HL-60 (cell line): ENCODE results near the gene KRT35.

Experiments used
- DNase-seq, 2 experiments: peaks; one replicate each; pipeline ENCODE4 v3.0.0-alpha.2; 2010 to 2020; ENCODE audit warnings: low read depth in 1 of 2, low spot score in 1 of 2
- H3K27ac ChIP-seq: fragments of 250-450 bp; sonication (Bioruptor Pico); replicated peaks from 2 replicates; pipeline ENCODE4 v1.5.1; 2020; ENCODE audit warnings: mild to moderate bottlenecking, moderate library complexity
- H3K27me3 ChIP-seq: fragments of 250-450 bp; sonication (Bioruptor Pico); 2 replicates; pipeline ENCODE4 v1.5.1; 2021; ENCODE audit warnings: mild to moderate bottlenecking, moderate library complexity; ENCODE audit not compliant: insufficient read depth, poor library complexity, severe bottlenecking
- H3K4me3 ChIP-seq: replicated peaks from 2 replicates; pipeline ENCODE4 v1.5.1; 2011; ENCODE audit warnings: mild to moderate bottlenecking, control low read depth, low read length; ENCODE audit not compliant: insufficient read depth
- CTCF ChIP-seq: IDR thresholded peaks from one replicate; pipeline ENCODE4 v1.5.1; 2011; ENCODE audit warnings: low read length, control low read depth, inconsistent platforms; ENCODE audit not compliant: insufficient read depth
- GABPA ChIP-seq: IDR thresholded peaks from 2 replicates; pipeline ENCODE4 v1.6.1; 2012; ENCODE audit warnings: low read depth
- POLR2AphosphoS5 ChIP-seq: IDR thresholded peaks from 2 replicates; pipeline ENCODE4 v1.6.1; 2012; ENCODE audit warnings: low read depth
- REST ChIP-seq: IDR thresholded peaks from 2 replicates; pipeline ENCODE4 v1.6.1; 2012; ENCODE audit warnings: low read depth; ENCODE audit not compliant: insufficient replicate concordance
- SPI1 ChIP-seq: IDR thresholded peaks from 2 replicates; pipeline ENCODE4 v1.6.1; 2012; ENCODE audit warnings: low read depth, mild to moderate bottlenecking, borderline replicate concordance

KRT35 gene

GRCh38 chr17:41483531-41483930 lies 2.6 kb upstream of the KRT35 start:
- DNase-seq = no peak
- no peak overlapping the region for H3K27ac ChIP-seq
- H3K4me3 ChIP-seq = no peak overlapping the region
- no peaks in the 10 kb centered on the region for H3K27me3 ChIP-seq
- no peak for TF ChIP-seq CTCF
- TF ChIP-seq REST = no peak
- no peak for TF ChIP-seq SPI1
- no peak for TF ChIP-seq GABPA
- no peak for TF ChIP-seq POLR2AphosphoS5

GRCh38 chr17:41480581-41480980 lies 370 bp downstream of the KRT35 start:
- Histone ChIP-seq H3K27ac (no peak overlapping the region), H3K27me3 (no peaks in the 10 kb centered on the region), H3K4me3 (no peak overlapping the region)
- DNase-seq = no peak
- TF ChIP-seq CTCF (no peak), REST (no peak), SPI1 (no peak), GABPA (no peak), POLR2AphosphoS5 (no peak)

GRCh38 chr17:41480136-41480535 lies 815 bp downstream of the KRT35 start:
- no peak overlapping the region for H3K27ac ChIP-seq
- H3K4me3 ChIP-seq = no peak overlapping the region
- TF ChIP-seq SPI1 (peak; percentile 35; the same call in 1 of the 2 replicates), GABPA (no peak)
- H3K27me3 ChIP-seq = no peaks in the 10 kb centered on the region
- DNase-seq = no peak

- Histone ChIP-seq H3K4me3 (no peak overlapping the region), H3K27ac (no peak overlapping the region), H3K27me3 (no peaks in the 10 kb centered on the region)
- no peak for DNase-seq
- TF ChIP-seq CTCF (no peak), GABPA (no peak), POLR2AphosphoS5 (no peak), SPI1 (no peak), REST (no peak)
Observed at GRCh38 chr17:41478237-41478636, 2.7 kb downstream of the KRT35 start.
